OCI-LY3 (cell line): ENCODE results near the gene PPM1K.
"Not testable (repeated sequence)": the region's sequence is repeated elsewhere in the genome, so short reads cannot be mapped to it uniquely, and the experiment has no call there.

Source experiments
- EZH2phosphoT487 ChIP-seq: fragments of 200-600 bp; shearing (Covaris generic); IDR thresholded peaks from 2 replicates; pipeline ENCODE4 v1.6.1; 2018; ENCODE audit warnings: antibody characterized with exemption, mixed run types, low read depth
- TF ChIP-seq, protein P1 (sequence below): fragments of 200-600, 300-600 bp; sonication (generic); IDR thresholded peaks from 2 replicates; pipeline ENCODE4 v1.5.1; 2014; ENCODE audit warnings: antibody characterized with exemption, low read length, low read depth

DNA sequence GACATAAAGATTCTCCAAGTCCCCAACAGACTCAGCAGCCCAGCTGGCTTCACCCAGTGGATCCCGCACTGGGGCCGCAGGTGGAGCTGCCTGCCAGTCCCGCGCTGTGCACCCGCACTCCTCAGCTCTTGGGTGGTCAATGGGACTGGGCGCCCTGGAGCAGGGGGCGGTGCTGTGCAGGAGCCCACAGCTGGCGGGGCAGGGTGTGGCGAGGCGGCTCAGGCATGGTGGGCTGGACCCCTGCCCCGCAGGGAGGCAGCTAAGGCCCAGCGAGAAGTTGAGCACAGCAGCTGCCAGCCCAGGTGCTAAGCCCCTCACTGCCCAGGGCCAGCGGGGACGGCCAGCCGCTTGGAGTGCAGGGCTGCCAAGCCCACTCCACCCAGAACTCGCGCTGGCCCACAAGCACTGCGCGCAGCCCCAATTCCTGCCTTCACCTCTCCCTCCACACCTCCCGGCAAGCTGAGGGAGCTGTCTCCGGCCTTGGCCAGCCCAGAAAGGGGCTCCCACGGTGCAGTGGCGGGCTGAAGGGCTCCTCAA is 28.8 kb upstream of the PPM1K start:
- TF ChIP-seq, protein P1, sequence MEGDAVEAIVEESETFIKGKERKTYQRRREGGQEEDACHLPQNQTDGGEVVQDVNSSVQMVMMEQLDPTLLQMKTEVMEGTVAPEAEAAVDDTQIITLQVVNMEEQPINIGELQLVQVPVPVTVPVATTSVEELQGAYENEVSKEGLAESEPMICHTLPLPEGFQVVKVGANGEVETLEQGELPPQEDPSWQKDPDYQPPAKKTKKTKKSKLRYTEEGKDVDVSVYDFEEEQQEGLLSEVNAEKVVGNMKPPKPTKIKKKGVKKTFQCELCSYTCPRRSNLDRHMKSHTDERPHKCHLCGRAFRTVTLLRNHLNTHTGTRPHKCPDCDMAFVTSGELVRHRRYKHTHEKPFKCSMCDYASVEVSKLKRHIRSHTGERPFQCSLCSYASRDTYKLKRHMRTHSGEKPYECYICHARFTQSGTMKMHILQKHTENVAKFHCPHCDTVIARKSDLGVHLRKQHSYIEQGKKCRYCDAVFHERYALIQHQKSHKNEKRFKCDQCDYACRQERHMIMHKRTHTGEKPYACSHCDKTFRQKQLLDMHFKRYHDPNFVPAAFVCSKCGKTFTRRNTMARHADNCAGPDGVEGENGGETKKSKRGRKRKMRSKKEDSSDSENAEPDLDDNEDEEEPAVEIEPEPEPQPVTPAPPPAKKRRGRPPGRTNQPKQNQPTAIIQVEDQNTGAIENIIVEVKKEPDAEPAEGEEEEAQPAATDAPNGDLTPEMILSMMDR: not testable (repeated sequence)
- not testable (repeated sequence) for TF ChIP-seq EZH2phosphoT487
